Measurements from ENCODE around the gene PKN2. TPM values are rescaled to one million over a fixed set of nuclear protein-coding genes. Genes with fewer than 3 reads are reported as not detected.

PKN2 gene
- total and polyA plus RNA-seq, 2 of the 4 experiments (the other 2 are of a cell fraction), result 12.7 to 22.2 TPM

- H3K4me2 ChIP-seq (ENCODE audit: low read depth, low read length), result peak overlapping the region; percentile 53
- in situ Hi-C loops (cut with MboI; ENCODE audit: low sequenced_read_pairs), result loop anchor here (10.0 kb wide), 1 partner anchor 134 kb away; no protein-coding TSS in a partner anchor
Measured at GRCh38 chr1:88740784-88741183, 56.7 kb downstream of the PKN2 start.

More at GRCh38 chr1:88740784-88741183, 56.7 kb downstream of the PKN2 start:
- Histone ChIP-seq H3K9me1 (ENCODE audit: insufficient read depth, low read length) (peaks cover 9% of the 10 kb centered on the region), H3K27ac (ENCODE audit: insufficient read depth, low read length) (no peak overlapping the region), H4K8ac (ENCODE audit: low read depth in 2 of 2, low read length in 2 of 2) (no peak overlapping the region), H3K9me3 (ENCODE audit: control insufficient read depth, insufficient read depth, low read length) (no peaks in the 10 kb centered on the region), H3K27me3 (ENCODE audit: control insufficient read depth, insufficient read depth, low read length) (no peaks in the 10 kb centered on the region), H4K5ac (ENCODE audit: low read depth, low read length) (no peak overlapping the region), H3K79me1 (ENCODE audit: low read depth in 1 of 2, low read length in 2 of 2) (peaks cover 27 to 49% of the 10 kb centered on the region in 2 experiments), H4K20me1 (ENCODE audit: insufficient read depth, low read length) (peaks cover 23% of the 10 kb centered on the region), H4K91ac (ENCODE audit: insufficient read depth, low read depth, low read length) (no peak overlapping the region), H3K4ac (ENCODE audit: low read depth, low read length) (no peak overlapping the region), H3K18ac (ENCODE audit: low read depth, low read length) (no peak overlapping the region), H2AK9ac (replicated peaks; ENCODE audit: low read depth, low read length, poor library complexity) (no peak overlapping the region), H3K56ac (ENCODE audit: extremely low read depth, insufficient read depth, low read length) (no peak overlapping the region), H3K23ac (ENCODE audit: low read depth, low read length) (no peak overlapping the region), H2AK5ac (ENCODE audit: low read depth, low read length) (no peak overlapping the region), H2AFZ (replicated peaks; ENCODE audit: low read length, poor library complexity) (no peak overlapping the region), H3K4me3 (ENCODE audit: insufficient read depth, low read depth, low read length) (no peak overlapping the region), H3K9ac (ENCODE audit: low read depth, low read length) (no peak overlapping the region), H2BK120ac (ENCODE audit: low read depth, low read length) (no peak overlapping the region), H2BK5ac (ENCODE audit: low read depth, low read length, poor library complexity, severe bottlenecking) (no peak overlapping the region), H3K36me3 (ENCODE audit: control insufficient read depth, insufficient read depth, low read length) (peaks cover 3% of the 10 kb centered on the region; the same call in 1 of the 2 replicates), H3K14ac (replicated peaks; ENCODE audit: low read depth, low read length) (no peak overlapping the region), H3K4me1 (ENCODE audit: control insufficient read depth, insufficient read depth, low read length) (peaks cover 3% of the 10 kb centered on the region; the same call in 1 of the 2 replicates), H2BK20ac (ENCODE audit: low read depth, low read length) (no peak overlapping the region), H2BK15ac (ENCODE audit: low read depth, low read length) (no peak overlapping the region)
- DNase-seq (peak; percentile 38), ATAC-seq (ENCODE audit: low read depth) (peak; percentile 53; the same call in 1 of the 2 replicates)
- dilution Hi-C loops (cut with HindIII; ENCODE audit: low sequenced_read_pairs, unreplicated experiment), result no loop called here
- TF ChIP-seq MAZ (IDR thresholded peaks at IDR 0.05; ENCODE audit: borderline replicate concordance, low read depth, low read length) (no peak), MXI1 (IDR thresholded peaks at IDR 0.05; ENCODE audit: borderline replicate concordance, low read depth, low read length) (no peak), POLR2A (IDR thresholded peaks at IDR 0.05; ENCODE audit: low read depth, low read length) (no peak), CHD1 (IDR thresholded peaks at IDR 0.05; ENCODE audit: low read depth, low read length) (no peak), MAFK (IDR thresholded peaks at IDR 0.05; ENCODE audit: low read depth, low read length) (no peak), ELK1 (IDR thresholded peaks at IDR 0.05; ENCODE audit: borderline replicate concordance, low read depth, low read length) (no peak), FOS (IDR thresholded peaks at IDR 0.05; ENCODE audit: low read depth, low read length) (no peak), USF2 (IDR thresholded peaks at IDR 0.05; ENCODE audit: low read depth, low read length) (no peak), RCOR1 (IDR thresholded peaks at IDR 0.05; ENCODE audit: insufficient replicate concordance, low read length) (no peak), CTCF (conservative IDR thresholded peaks at IDR 0.05; ENCODE audit: low read depth, low read length) (no peak), CEBPB (IDR thresholded peaks at IDR 0.05; ENCODE audit: low read depth, low read length) (no peak), NFE2L2 (IDR thresholded peaks at IDR 0.05; ENCODE audit: low read depth, low read length) (no peak), SMC3 (IDR thresholded peaks at IDR 0.05; ENCODE audit: low read depth, low read length) (no peak), RFX5 (IDR thresholded peaks at IDR 0.05; ENCODE audit: low read depth, low read length) (no peak), RAD21 (IDR thresholded peaks at IDR 0.05; ENCODE audit: low read length) (no peak)
- ChIA-PET CTCF (no interaction called here), POLR2A (ENCODE audit: unreplicated experiment) (no interaction called here)
- no TSS peak for BruUV-seq (replicated peaks)
- intact Hi-C loops (cut with micrococcal nuclease), result no loop called here
- WGBS, 2 experiments (ENCODE audit: extremely low coverage in 2 of 2, insufficient read length in 1 of 2), result no CpG with 5 or more reads among the region's 3 CpGs
